Endothelial cell of umbilical vein (primary cell): ENCODE data around the gene CCDC80. TPM values are rescaled to one million over a fixed set of nuclear protein-coding genes. Genes with fewer than 3 reads are reported as not detected.

Source experiments
- BruUV-seq: library from RNA; stranded (reverse); fragments of 400-500 nt; replicated peaks from 2 replicates; lab custom pipeline; 2021; lab: Mats Ljungman, UMichigan
- CTCF ChIA-PET: fragments of 300-600, 350-600 bp; sonication (Branson Sonifier 250); formaldehyde crosslinking; loops from one replicate; lab custom pipeline; 2021; ENCODE audit warnings: antibody characterized with exemption, inconsistent platforms; lab: Charles Lee
- POLR2A ChIA-PET: fragments of 300-600, 350-600 bp; sonication (Branson Sonifier 250); formaldehyde crosslinking; loops from one replicate; lab custom pipeline; 2021; ENCODE audit warnings: antibody characterized with exemption, inconsistent platforms; lab: Charles Lee
- DNase-seq: peaks from one replicate; pipeline ENCODE4 v3.0.0-alpha.2; 2011; ENCODE audit warnings: low read depth, low spot score
- FAIRE-seq: peaks from 2 replicates; lab custom pipeline; 2011; peaks lifted over from hg19 to GRCh38; lab: Jason Lieb, UNC
- H2AFZ ChIP-seq: 2 replicates; pipeline ENCODE4 v1.6.0; 2012; ENCODE audit warnings: low read depth, low read length, control low read depth, inconsistent platforms
- H3K27ac ChIP-seq: 2 replicates; pipeline ENCODE4 v1.5.1; 2011; ENCODE audit warnings: low read depth, mild to moderate bottlenecking, control low read depth, low read length, moderate library complexity; ENCODE audit not compliant: insufficient read depth
- H3K27me3 ChIP-seq, 2 experiments: 2 replicates each; pipeline versions ENCODE4 v1.6.0 to v1.6.1; 2011; ENCODE audit warnings: low read length in 2 of 2, mixed read lengths in 1 of 2; ENCODE audit not compliant: control insufficient read depth in 2 of 2, insufficient read depth in 2 of 2
- H3K36me3 ChIP-seq, 2 experiments: 2 replicates in 1 of 2; 3 replicates in 1 of 2; pipeline ENCODE4 v1.5.1; 2011; ENCODE audit warnings: low read length in 2 of 2, mild to moderate bottlenecking in 1 of 2, moderate library complexity in 1 of 2; ENCODE audit not compliant: control insufficient read depth in 2 of 2, insufficient read depth in 2 of 2; ENCODE audit errors: extremely low read depth in 1 of 2
- H3K4me1 ChIP-seq: 3 replicates; pipeline ENCODE4 v1.5.1; 2011; ENCODE audit warnings: mild to moderate bottlenecking, low read length; ENCODE audit not compliant: control insufficient read depth, insufficient read depth; ENCODE audit errors: extremely low read depth
- H3K4me2 ChIP-seq: 2 replicates; pipeline ENCODE4 v1.6.1; 2011; ENCODE audit warnings: low read length, control low read depth, mixed read lengths; ENCODE audit not compliant: insufficient read depth
- H3K4me3 ChIP-seq, 3 experiments: fragments of 200-600 bp in 1 of 3; sonication (generic), shearing (Covaris generic) in 1 of 3; replicated peaks in 1 of 3; 2 replicates each; pipeline ENCODE4 v1.5.1; 2011 to 2016; ENCODE audit warnings: control low read depth in 3 of 3, low read length in 3 of 3, mild to moderate bottlenecking in 2 of 3, inconsistent platforms in 1 of 3, low read depth in 1 of 3, moderate library complexity in 1 of 3; ENCODE audit not compliant: insufficient read depth in 1 of 3
- H3K79me2 ChIP-seq: 2 replicates; pipeline ENCODE4 v1.6.0; 2012; ENCODE audit warnings: low read length, inconsistent platforms; ENCODE audit not compliant: control insufficient read depth, insufficient read depth
- H3K9ac ChIP-seq: replicated peaks from 2 replicates; pipeline ENCODE3; 2011; ENCODE audit warnings: low read length, control low read depth; ENCODE audit not compliant: insufficient read depth; ENCODE audit errors: extremely low read depth
- H3K9me1 ChIP-seq: replicated peaks from 3 replicates; pipeline ENCODE4 v1.6.0; 2011; ENCODE audit warnings: mild to moderate bottlenecking, low read length; ENCODE audit not compliant: control insufficient read depth, insufficient read depth; ENCODE audit errors: extremely low read depth
- H3K9me3 ChIP-seq: replicated peaks from 2 replicates; pipeline ENCODE4 v1.5.1; 2012; ENCODE audit warnings: low read length, inconsistent platforms; ENCODE audit not compliant: control insufficient read depth, insufficient read depth
- H4K20me1 ChIP-seq: replicated peaks from 2 replicates; pipeline ENCODE3; 2011; ENCODE audit warnings: mild to moderate bottlenecking, low read length; ENCODE audit not compliant: control insufficient read depth, insufficient read depth; ENCODE audit errors: extremely low read depth
- CTCF ChIP-seq, 2 donors: IDR thresholded peaks; 1 replicate in 1 of 2; 2 replicates in 1 of 2; pipeline ENCODE4 v1.5.1; 2011; ENCODE audit warnings: low read length in 2 of 2, mild to moderate bottlenecking in 2 of 2, moderate library complexity in 2 of 2, control low read depth in 1 of 2, inconsistent platforms in 1 of 2, low read depth in 1 of 2; ENCODE audit not compliant: insufficient read depth in 1 of 2; ENCODE audit errors: extremely low read depth in 1 of 2
- EZH2 ChIP-seq: IDR thresholded peaks from 2 replicates; pipeline ENCODE4 v1.6.1; 2012; ENCODE audit warnings: borderline replicate concordance, low read depth, mild to moderate bottlenecking, moderate library complexity, low read length, inconsistent platforms; ENCODE audit not compliant: severe bottlenecking
- FOS ChIP-seq: IDR thresholded peaks from 2 replicates; pipeline ENCODE4 v1.6.1; 2011; ENCODE audit warnings: mild to moderate bottlenecking, low read length, moderate library complexity, borderline replicate concordance; ENCODE audit not compliant: insufficient read depth
- GATA2 ChIP-seq: IDR thresholded peaks from 2 replicates; pipeline ENCODE4 v1.7.0; 2011; ENCODE audit warnings: low read depth, mild to moderate bottlenecking, moderate library complexity, mixed read lengths, low read length; ENCODE audit not compliant: insufficient read length, insufficient read depth
- JUN ChIP-seq: IDR thresholded peaks from 2 replicates; pipeline ENCODE4 v1.6.1; 2011; ENCODE audit warnings: borderline replicate concordance, low read depth; ENCODE audit not compliant: insufficient read length, insufficient read depth
- MAX ChIP-seq: IDR thresholded peaks from 2 replicates; pipeline ENCODE4 v1.6.1; 2011; ENCODE audit not compliant: insufficient read depth, insufficient read length
- MYC ChIP-seq: IDR thresholded peaks from one replicate; pipeline ENCODE4 v1.6.1; 2011; ENCODE audit warnings: mild to moderate bottlenecking, low read depth, low read length
- POLR2A ChIP-seq: IDR thresholded peaks from 2 replicates; pipeline ENCODE4 v1.6.1; 2012; ENCODE audit warnings: low read depth, mild to moderate bottlenecking, control low read depth, low read length
- POLR2AphosphoS5 ChIP-seq: IDR thresholded peaks from 2 replicates; pipeline ENCODE4 v1.6.1; 2012; ENCODE audit warnings: low read depth, mild to moderate bottlenecking, control low read depth, low read length, moderate library complexity; ENCODE audit not compliant: insufficient read depth
- dilution Hi-C: fragments of 300-500 bp; cut with MboI; formaldehyde crosslinking; loops from one replicate; pipeline ENCODE4 v1.15.0; 2019; ENCODE audit warnings: low sequenced_read_pairs; ENCODE audit not compliant: extremely low pct_ligation_motif_present
- intact Hi-C: fragments of 100-400 bp; cut with micrococcal nuclease; formaldehyde crosslinking; loops from one replicate; pipeline ENCODE4 v1.10.0; 2022
- polyA plus RNA-seq, 4 experiments: library from polyadenylated mRNA; depleted of rRNA in 3 of 4; stranded (reverse) in 3 of 4; unstranded in 1 of 4; fragments of >200 nt; gene quantifications; 2 replicates each; pipeline versions ENCODE4 v1.2.1 to v1.2.3, GENCODE V29; 2011 to 2012; ENCODE audit warnings: missing spikeins in 1 of 4
- total RNA-seq: library from RNA; stranded (reverse); gene quantifications from 2 replicates; pipeline ENCODE4 v1.2.3, GENCODE V29; 2021

The CCDC80 gene
- total and polyA plus RNA-seq, 2 donors (not counting 3 experiments of a cell fraction or from before 2014, with no cell fraction given) = 28.4 to 77.2 TPM

GRCh38 chr3:112623717-112624116, 17.2 kb downstream of the CCDC80 start:
- Histone ChIP-seq H3K9me3 (no peaks in the 10 kb centered on the region), H3K4me2 (no peak overlapping the region), H3K4me1 (peaks cover 33% of the 10 kb centered on the region), H4K20me1 (no peaks in the 10 kb centered on the region), H3K9ac (no peak overlapping the region), H3K27me3 (no peaks in the 10 kb centered on the region), H3K4me3 (no peak overlapping the region), H2AFZ (no peak overlapping the region), H3K9me1 (no peaks in the 10 kb centered on the region), H3K27ac (no peak overlapping the region), H3K79me2 (no peaks in the 10 kb centered on the region), H3K36me3 (no peaks in the 10 kb centered on the region)
- TF ChIP-seq MAX (no peak), FOS (no peak), POLR2AphosphoS5 (no peak), JUN (no peak), POLR2A (no peak), GATA2 (no peak), EZH2 (no peak), MYC (no peak), CTCF (IDR thresholded peaks at IDR 0.05; ENCODE audit: extremely low read depth in 1 of 2, insufficient read depth in 1 of 2, low read depth in 1 of 2, low read length in 2 of 2) (no peak)
- dilution Hi-C loops (no loop called here), intact Hi-C loops (no loop called here)
- CTCF ChIA-PET = no interaction called here
- DNase-seq (no peak), FAIRE-seq (peak; percentile 46)
- POLR2A ChIA-PET = no interaction called here
- BruUV-seq = no TSS peak
